ENCODE data around the gene FAM20C. TPM values are rescaled to one million over a fixed set of nuclear protein-coding genes. Genes with fewer than 3 reads are reported as not detected.

The FAM20C gene
- total RNA-seq, 1 experiment from 2014 or later, result 35.8 TPM

DNA sequence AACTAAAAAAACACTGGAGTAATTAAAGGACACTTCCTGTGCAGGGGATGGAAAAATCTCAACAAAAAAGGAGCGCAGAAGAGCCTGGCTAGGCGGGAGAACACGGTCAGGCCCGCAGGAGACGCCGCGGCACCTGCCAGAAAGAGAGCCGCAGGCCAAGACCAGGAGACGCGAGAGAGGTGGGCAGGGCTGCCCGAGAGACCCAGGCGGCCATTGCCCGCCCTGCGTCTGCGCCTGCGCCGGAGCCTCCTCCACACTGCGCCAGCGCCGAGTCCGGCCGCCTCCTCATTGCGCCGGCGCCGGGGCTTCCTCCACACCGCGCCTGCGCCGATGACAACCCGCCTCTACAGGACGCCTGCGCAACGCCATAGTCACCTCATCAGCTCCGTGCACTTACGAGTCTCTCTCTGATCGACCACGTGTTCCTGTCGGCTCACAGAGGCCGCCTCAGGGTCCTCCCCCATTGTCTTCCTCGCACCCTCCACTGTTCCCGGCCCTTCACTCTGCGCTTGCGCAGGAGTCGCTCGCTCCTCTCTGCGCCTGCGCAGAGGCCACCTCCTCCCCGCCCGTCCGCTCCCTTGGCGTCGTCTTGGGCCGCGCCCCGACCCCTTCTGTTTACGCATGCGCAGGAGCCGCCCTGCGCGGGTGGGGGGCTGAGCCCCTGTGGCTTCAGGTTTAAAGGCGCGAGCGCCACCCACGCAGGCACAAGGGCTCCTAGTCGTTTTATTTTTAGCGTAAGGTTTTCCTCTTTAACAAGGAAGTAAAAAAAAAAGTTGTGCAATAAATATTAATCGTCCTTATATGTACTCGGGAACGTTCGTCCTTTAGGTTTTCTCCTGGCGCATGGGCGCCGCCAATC is 43.2 kb upstream of the FAM20C start:
- ChIA-PET CTCF (no interaction called here), POLR2A (ENCODE audit: low non-redundant PET) (no interaction called here)
- Histone ChIP-seq H3K36me3 (ENCODE audit: insufficient read depth, low read length, poor library complexity, severe bottlenecking) (no peaks in the 10 kb centered on the region), H3K27me3 (replicated peaks; ENCODE audit: insufficient read depth, low read depth, low read length, poor library complexity) (no peaks in the 10 kb centered on the region), H3K4me3 (ENCODE audit: low read depth, low read length, poor library complexity, severe bottlenecking) (peak overlapping the region; percentile 49), H3K4me1 (ENCODE audit: insufficient read depth, low read length, poor library complexity, severe bottlenecking) (peaks cover 8% of the 10 kb centered on the region), H3K9me3 (ENCODE audit: low read depth, low read length, poor library complexity, severe bottlenecking) (no peaks in the 10 kb centered on the region), H3K27ac (ENCODE audit: low read depth, low read length, poor library complexity, severe bottlenecking) (peak overlapping the region; percentile 82)
- intact Hi-C loops (cut with micrococcal nuclease; ENCODE audit: unreplicated experiment), result no loop called here
- TF ChIP-seq, protein P1, sequence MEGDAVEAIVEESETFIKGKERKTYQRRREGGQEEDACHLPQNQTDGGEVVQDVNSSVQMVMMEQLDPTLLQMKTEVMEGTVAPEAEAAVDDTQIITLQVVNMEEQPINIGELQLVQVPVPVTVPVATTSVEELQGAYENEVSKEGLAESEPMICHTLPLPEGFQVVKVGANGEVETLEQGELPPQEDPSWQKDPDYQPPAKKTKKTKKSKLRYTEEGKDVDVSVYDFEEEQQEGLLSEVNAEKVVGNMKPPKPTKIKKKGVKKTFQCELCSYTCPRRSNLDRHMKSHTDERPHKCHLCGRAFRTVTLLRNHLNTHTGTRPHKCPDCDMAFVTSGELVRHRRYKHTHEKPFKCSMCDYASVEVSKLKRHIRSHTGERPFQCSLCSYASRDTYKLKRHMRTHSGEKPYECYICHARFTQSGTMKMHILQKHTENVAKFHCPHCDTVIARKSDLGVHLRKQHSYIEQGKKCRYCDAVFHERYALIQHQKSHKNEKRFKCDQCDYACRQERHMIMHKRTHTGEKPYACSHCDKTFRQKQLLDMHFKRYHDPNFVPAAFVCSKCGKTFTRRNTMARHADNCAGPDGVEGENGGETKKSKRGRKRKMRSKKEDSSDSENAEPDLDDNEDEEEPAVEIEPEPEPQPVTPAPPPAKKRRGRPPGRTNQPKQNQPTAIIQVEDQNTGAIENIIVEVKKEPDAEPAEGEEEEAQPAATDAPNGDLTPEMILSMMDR (conservative IDR thresholded peaks at IDR 0.05; ENCODE audit: low read depth, low read length), result no peak
- no peak for TF ChIP-seq EZH2 (IDR thresholded peaks at IDR 0.05; ENCODE audit: borderline replicate concordance, low read depth, low read length, poor library complexity, severe bottlenecking)
- DNase-seq (ENCODE audit: low spot score), result peak; percentile 98
- no TSS peak for BruUV-seq (replicated peaks)

GRCh38 chr7:149791-150636 is 42.4 kb upstream of the FAM20C start:
- no TSS peak for BruUV-seq (replicated peaks)
- TF ChIP-seq EZH2 (IDR thresholded peaks at IDR 0.05; ENCODE audit: borderline replicate concordance, low read depth, low read length, poor library complexity, severe bottlenecking), result no peak
- TF ChIP-seq, protein P1 (conservative IDR thresholded peaks at IDR 0.05; ENCODE audit: low read depth, low read length), result no peak
- Histone ChIP-seq H3K27ac (ENCODE audit: low read depth, low read length, poor library complexity, severe bottlenecking) (peak overlapping the region; percentile 82), H3K4me1 (ENCODE audit: insufficient read depth, low read length, poor library complexity, severe bottlenecking) (peaks cover 8% of the 10 kb centered on the region), H3K27me3 (replicated peaks; ENCODE audit: insufficient read depth, low read depth, low read length, poor library complexity) (no peaks in the 10 kb centered on the region), H3K4me3 (ENCODE audit: low read depth, low read length, poor library complexity, severe bottlenecking) (peak overlapping the region; percentile 49), H3K36me3 (ENCODE audit: insufficient read depth, low read length, poor library complexity, severe bottlenecking) (no peaks in the 10 kb centered on the region), H3K9me3 (ENCODE audit: low read depth, low read length, poor library complexity, severe bottlenecking) (no peaks in the 10 kb centered on the region)
- DNase-seq (ENCODE audit: low spot score), result no peak
- CTCF ChIA-PET, result no interaction called here
- intact Hi-C loops (cut with micrococcal nuclease; ENCODE audit: unreplicated experiment), result no loop called here
- POLR2A ChIA-PET (ENCODE audit: low non-redundant PET), result no interaction called here

DNA sequence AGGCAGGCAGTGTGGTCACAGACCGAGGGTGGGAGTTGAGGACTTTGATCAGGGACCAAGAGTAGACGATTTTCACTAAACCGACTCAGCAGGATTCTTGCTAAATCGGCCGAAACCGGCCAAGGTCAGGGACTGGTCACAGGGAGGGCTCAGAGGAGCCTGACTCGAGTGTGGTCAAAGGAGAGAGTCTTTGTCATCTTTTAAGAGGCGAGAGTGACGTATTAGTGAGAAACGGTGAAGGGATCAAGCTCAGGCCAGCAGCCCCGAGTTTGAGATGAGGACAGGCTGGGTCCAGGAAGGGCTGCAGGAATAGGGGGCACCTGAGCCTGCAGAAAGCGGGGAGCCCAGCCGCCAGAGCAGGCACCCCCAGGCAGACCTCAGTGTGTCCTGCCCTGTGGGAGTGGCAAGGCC is 41.6 kb upstream of the FAM20C start:
- CTCF ChIA-PET, result no interaction called here
- BruUV-seq (replicated peaks), result no TSS peak

More for the DNA sequence above, 41.6 kb upstream of the FAM20C start:
- POLR2A ChIA-PET (ENCODE audit: low non-redundant PET), result no interaction called here
- Histone ChIP-seq H3K4me3 (ENCODE audit: low read depth, low read length, poor library complexity, severe bottlenecking) (no peak overlapping the region), H3K4me1 (ENCODE audit: insufficient read depth, low read length, poor library complexity, severe bottlenecking) (peaks cover 8% of the 10 kb centered on the region), H3K27ac (ENCODE audit: low read depth, low read length, poor library complexity, severe bottlenecking) (no peak overlapping the region), H3K9me3 (ENCODE audit: low read depth, low read length, poor library complexity, severe bottlenecking) (no peaks in the 10 kb centered on the region), H3K36me3 (ENCODE audit: insufficient read depth, low read length, poor library complexity, severe bottlenecking) (no peaks in the 10 kb centered on the region), H3K27me3 (replicated peaks; ENCODE audit: insufficient read depth, low read depth, low read length, poor library complexity) (no peaks in the 10 kb centered on the region)
- no peak for DNase-seq (ENCODE audit: low spot score)
- intact Hi-C loops (cut with micrococcal nuclease; ENCODE audit: unreplicated experiment), result no loop called here
- TF ChIP-seq EZH2 (IDR thresholded peaks at IDR 0.05; ENCODE audit: borderline replicate concordance, low read depth, low read length, poor library complexity, severe bottlenecking), result no peak
- TF ChIP-seq, protein P1 (conservative IDR thresholded peaks at IDR 0.05; ENCODE audit: low read depth, low read length), result no peak

Data from A673 (cell line).